ENCODE measurements around the gene FBXO38. TPM values are rescaled to one million over a fixed set of nuclear protein-coding genes. Genes with fewer than 3 reads are reported as not detected.

The FBXO38 gene
- total RNA-seq, 1 donor from 2014 or later, result 65.0 TPM

DNA sequence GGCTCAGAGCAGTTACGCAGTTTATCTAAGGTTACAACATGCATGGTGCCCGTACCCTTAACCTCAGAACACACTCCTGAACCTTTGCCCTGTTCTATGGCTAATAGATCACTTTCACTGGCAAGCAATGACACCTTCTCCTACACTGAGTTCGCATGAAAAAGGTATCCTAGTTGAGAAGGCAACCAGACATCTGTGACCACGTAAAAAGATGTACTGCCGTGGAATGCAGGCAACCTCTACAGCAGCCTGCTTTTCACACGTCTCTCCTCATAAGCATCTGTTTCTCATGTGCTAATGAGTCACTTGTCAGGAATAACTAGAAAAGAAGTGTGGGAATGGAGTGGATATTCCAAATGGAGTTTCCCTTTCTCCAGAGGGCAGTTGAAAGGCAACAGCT lies 71.4 kb downstream of the FBXO38 start:
- H3K4me3 Mint-ChIP-seq (ENCODE audit: low read depth), result no peak overlapping the region
- no peak overlapping the region for H3K27ac Mint-ChIP-seq
- H3K4me1 Mint-ChIP-seq (ENCODE audit: low read depth), result peaks cover 19% of the 10 kb centered on the region
- TF ChIP-seq, protein P1, sequence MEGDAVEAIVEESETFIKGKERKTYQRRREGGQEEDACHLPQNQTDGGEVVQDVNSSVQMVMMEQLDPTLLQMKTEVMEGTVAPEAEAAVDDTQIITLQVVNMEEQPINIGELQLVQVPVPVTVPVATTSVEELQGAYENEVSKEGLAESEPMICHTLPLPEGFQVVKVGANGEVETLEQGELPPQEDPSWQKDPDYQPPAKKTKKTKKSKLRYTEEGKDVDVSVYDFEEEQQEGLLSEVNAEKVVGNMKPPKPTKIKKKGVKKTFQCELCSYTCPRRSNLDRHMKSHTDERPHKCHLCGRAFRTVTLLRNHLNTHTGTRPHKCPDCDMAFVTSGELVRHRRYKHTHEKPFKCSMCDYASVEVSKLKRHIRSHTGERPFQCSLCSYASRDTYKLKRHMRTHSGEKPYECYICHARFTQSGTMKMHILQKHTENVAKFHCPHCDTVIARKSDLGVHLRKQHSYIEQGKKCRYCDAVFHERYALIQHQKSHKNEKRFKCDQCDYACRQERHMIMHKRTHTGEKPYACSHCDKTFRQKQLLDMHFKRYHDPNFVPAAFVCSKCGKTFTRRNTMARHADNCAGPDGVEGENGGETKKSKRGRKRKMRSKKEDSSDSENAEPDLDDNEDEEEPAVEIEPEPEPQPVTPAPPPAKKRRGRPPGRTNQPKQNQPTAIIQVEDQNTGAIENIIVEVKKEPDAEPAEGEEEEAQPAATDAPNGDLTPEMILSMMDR (IDR thresholded peaks at IDR 0.05; ENCODE audit: unreplicated experiment), result no peak
- H3K36me3 Mint-ChIP-seq (ENCODE audit: insufficient read depth), result no peaks in the 10 kb centered on the region
- no peak for DNase-seq (ENCODE audit: low spot score, unreplicated experiment)
- peaks cover 12% of the 10 kb centered on the region for H3K27me3 Mint-ChIP-seq
- no peaks in the 10 kb centered on the region for H3K9me3 Mint-ChIP-seq (ENCODE audit: low read depth)

DNA sequence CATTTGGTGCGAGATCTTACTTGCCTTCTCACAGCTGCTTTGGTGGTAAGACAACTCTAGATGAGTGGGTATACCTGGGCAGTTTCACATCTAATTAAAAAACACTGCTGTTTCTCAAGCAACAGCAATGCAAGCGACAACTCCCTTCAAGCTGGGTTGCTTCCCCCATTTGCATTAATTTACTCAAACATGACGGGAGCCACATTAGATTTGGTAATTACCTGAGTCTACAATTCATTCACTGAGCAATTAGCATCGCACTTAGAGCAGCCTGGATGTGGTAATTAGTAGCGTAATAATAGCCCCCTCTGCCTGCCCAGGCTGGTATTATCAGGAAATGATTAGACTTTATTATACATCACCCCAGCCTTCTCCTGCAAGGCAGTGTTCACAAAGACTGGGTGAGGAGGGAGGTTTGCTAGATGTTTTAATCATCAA lies 73.4 kb downstream of the FBXO38 start:
- no peak for DNase-seq (ENCODE audit: low spot score, unreplicated experiment)
- Mint-ChIP-seq H3K27me3 (peaks cover 9% of the 10 kb centered on the region), H3K4me1 (ENCODE audit: low read depth) (peaks cover 19% of the 10 kb centered on the region), H3K36me3 (ENCODE audit: insufficient read depth) (no peaks in the 10 kb centered on the region), H3K4me3 (ENCODE audit: low read depth) (no peak overlapping the region), H3K9me3 (ENCODE audit: low read depth) (no peaks in the 10 kb centered on the region), H3K27ac (no peak overlapping the region)
- TF ChIP-seq, protein P1 (IDR thresholded peaks at IDR 0.05; ENCODE audit: unreplicated experiment), result peak; percentile 45

DNA sequence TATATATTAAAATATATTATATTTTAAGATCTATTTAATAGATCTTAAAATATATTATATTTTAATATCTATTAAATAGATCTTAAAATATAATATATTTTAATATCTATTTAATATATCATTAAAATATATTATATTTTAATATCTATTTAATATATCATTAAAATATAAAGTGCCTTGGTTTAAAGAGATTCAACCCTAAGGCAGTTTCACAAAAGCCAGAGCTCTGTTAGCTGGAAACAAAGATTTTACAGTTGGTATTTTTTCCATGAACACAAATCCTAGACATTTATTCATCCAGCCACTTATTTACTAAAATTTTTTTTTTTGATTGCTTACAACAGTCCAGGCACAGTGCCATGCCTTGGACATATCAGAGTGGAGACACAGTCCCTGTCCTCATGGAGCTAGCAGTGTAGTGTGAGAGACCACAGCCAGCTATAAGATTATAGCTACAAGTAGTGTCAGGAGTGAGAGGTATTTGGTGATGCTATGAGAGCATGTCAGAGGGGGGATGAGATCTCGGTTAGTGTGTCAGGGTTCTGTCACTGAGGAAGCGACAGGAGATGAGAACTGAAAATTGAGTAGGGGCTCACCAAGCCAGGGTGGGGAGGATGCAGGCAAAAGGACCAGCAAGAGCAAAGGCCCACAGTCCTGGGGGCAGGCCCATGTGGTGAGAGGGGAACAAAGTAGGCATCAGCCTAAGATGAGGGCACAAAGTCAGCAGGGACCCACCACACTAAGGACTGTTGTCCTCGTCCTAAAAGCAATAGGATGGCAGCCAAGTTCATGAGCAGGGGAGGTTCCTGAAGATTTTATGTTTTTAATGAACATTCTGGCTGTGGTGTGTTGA lies 74.5 kb downstream of the FBXO38 start:
- H3K27ac Mint-ChIP-seq, result no peak overlapping the region
- peaks cover 6% of the 10 kb centered on the region for H3K27me3 Mint-ChIP-seq
- DNase-seq (ENCODE audit: low spot score, unreplicated experiment), result no peak
- H3K9me3 Mint-ChIP-seq (ENCODE audit: low read depth), result no peaks in the 10 kb centered on the region
- H3K4me1 Mint-ChIP-seq (ENCODE audit: low read depth), result peaks cover 19% of the 10 kb centered on the region
- TF ChIP-seq, protein P1 (IDR thresholded peaks at IDR 0.05; ENCODE audit: unreplicated experiment), result no peak
- no peak overlapping the region for H3K4me3 Mint-ChIP-seq (ENCODE audit: low read depth)
- H3K36me3 Mint-ChIP-seq (ENCODE audit: insufficient read depth), result no peaks in the 10 kb centered on the region

DNA sequence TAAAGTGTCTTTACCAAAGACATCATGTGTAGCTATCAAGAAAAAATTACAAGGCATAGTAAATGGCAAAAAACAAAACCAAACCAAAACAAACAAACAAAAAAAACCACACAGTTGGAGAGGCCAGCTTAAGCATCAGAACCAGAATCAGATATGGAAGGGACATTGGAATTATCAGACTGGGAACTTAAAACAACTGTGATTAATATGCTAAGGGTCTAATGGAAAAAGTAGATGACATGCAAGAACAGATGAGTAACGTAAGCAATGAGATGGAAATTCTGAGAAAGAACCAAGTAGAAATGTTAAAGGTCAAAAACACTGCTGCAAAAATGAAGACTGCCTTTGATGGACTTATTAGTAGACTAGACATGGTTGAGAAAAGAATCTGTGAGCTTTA lies 75.9 kb downstream of the FBXO38 start:
- no peaks in the 10 kb centered on the region for H3K9me3 Mint-ChIP-seq (ENCODE audit: low read depth)
- H3K27me3 Mint-ChIP-seq, result peaks cover 6% of the 10 kb centered on the region
- no peak overlapping the region for H3K27ac Mint-ChIP-seq
- DNase-seq (ENCODE audit: low spot score, unreplicated experiment), result no peak
- TF ChIP-seq, protein P1 (IDR thresholded peaks at IDR 0.05; ENCODE audit: unreplicated experiment), result no peak
- H3K4me3 Mint-ChIP-seq (ENCODE audit: low read depth), result no peak overlapping the region
- no peaks in the 10 kb centered on the region for H3K36me3 Mint-ChIP-seq (ENCODE audit: insufficient read depth)
- H3K4me1 Mint-ChIP-seq (ENCODE audit: low read depth), result peaks cover 13% of the 10 kb centered on the region

DNA sequence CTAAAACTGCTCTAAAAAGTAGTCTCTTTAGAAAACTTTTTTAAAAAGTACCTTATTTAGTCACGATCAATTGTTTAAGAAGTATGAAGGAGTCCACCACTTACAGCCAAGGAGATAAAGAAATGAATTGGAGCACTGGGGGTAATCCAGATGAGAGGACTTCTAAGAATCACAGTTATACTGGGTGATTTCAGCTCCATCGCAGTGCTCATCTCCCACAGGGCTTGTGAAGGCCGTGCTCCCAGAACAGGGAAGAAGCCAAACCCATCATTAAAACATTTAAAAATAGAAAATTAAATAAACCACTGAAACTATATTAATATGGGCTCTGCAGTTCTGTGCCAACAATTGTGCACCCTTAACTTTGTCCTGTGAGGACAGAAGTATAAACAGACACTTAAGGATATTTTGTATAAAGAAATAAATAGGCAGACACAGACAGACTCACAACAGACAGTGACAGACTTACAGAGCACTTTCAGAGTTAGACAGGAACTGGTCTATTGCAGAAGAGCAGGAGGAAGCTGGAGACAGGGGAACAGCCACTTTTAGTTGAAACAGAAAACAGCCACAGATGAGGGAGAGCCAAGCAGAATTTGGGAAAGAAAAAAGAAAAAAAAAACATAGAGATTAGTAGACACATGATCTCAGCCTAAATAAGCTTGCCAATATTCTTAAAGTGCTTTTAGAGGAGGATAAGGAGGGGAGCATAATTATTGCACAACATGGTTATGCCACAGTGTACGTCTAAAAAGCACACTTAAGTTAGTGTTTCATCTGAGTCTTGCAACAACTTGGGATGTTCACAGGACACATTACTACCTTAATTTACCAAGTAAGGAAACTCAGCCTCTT lies 81.8 kb downstream of the FBXO38 start:
- TF ChIP-seq, protein P1 (IDR thresholded peaks at IDR 0.05; ENCODE audit: unreplicated experiment), result no peak
- Mint-ChIP-seq H3K4me1 (ENCODE audit: low read depth) (peaks cover 2% of the 10 kb centered on the region), H3K27me3 (no peaks in the 10 kb centered on the region), H3K9me3 (ENCODE audit: low read depth) (no peaks in the 10 kb centered on the region), H3K4me3 (ENCODE audit: low read depth) (no peak overlapping the region), H3K27ac (no peak overlapping the region), H3K36me3 (ENCODE audit: insufficient read depth) (no peaks in the 10 kb centered on the region)
- DNase-seq (ENCODE audit: low spot score, unreplicated experiment), result no peak
